Thymus (tissue), 11 donors: ENCODE results near the gene BICC1. TPM values are rescaled to one million over a fixed set of nuclear protein-coding genes. Genes with fewer than 3 reads are reported as not detected.

Source experiments
- DNase-seq, 9 donors: peaks; one replicate each; pipeline ENCODE4 v3.0.0-alpha.2; 2013; ENCODE audit warnings: low spot score in 9 of 9, low read depth in 6 of 9, missing footprints in 1 of 9
- H3K27ac ChIP-seq, 2 donors: one replicate each; pipeline ENCODE4 v1.5.1; 2013; ENCODE audit warnings: control low read depth in 1 of 2, low read depth in 1 of 2, low read length in 1 of 2, mild to moderate bottlenecking in 1 of 2, moderate library complexity in 1 of 2
- H3K27me3 ChIP-seq, 2 donors: one replicate each; pipeline ENCODE4 v1.5.1; 2013; ENCODE audit warnings: low read length in 1 of 2; ENCODE audit not compliant: control insufficient read depth in 2 of 2, insufficient read depth in 1 of 2
- H3K36me3 ChIP-seq, 2 donors: one replicate each; pipeline ENCODE4 v1.5.1; 2013; ENCODE audit warnings: low read length in 1 of 2, mild to moderate bottlenecking in 1 of 2, moderate library complexity in 1 of 2; ENCODE audit not compliant: control insufficient read depth in 2 of 2, insufficient read depth in 2 of 2
- H3K4me1 ChIP-seq, 2 donors: one replicate each; pipeline ENCODE4 v1.5.1; 2013; ENCODE audit warnings: low read length in 2 of 2; ENCODE audit not compliant: control insufficient read depth in 2 of 2, insufficient read depth in 2 of 2
- H3K4me3 ChIP-seq, 2 donors: one replicate each; pipeline ENCODE4 v1.5.1; 2013; ENCODE audit warnings: low read length in 2 of 2, control low read depth in 1 of 2, mild to moderate bottlenecking in 1 of 2
- H3K9me3 ChIP-seq, 2 donors: one replicate each; pipeline ENCODE4 v1.5.1; 2013; ENCODE audit warnings: low read length in 1 of 2, mild to moderate bottlenecking in 1 of 2; ENCODE audit not compliant: control insufficient read depth in 2 of 2, insufficient read depth in 1 of 2
- WGBS: extraction: QIAGEN DNeasy Blood & Tissue Kit; methylation state at CpG from one replicate; pipeline ENCODE4 v1.1.7; 2013; 5-methylcytosine and 5-hydroxymethylcytosine counted together
- polyA plus RNA-seq: library from polyadenylated mRNA; stranded (reverse); fragments of 200-250 nt; gene quantifications from one replicate; pipeline ENCODE4 v1.2.3, GENCODE V29; 2013
- total RNA-seq: library from RNA; stranded (reverse); fragments of 120-200 nt; gene quantifications from one replicate; pipeline ENCODE4 v1.2.4, GENCODE V29; 2013
- donor health status: healthy.

Gene BICC1
- total and polyA plus RNA-seq, 2 donors = 1.8 to 1.9 TPM

DNA sequence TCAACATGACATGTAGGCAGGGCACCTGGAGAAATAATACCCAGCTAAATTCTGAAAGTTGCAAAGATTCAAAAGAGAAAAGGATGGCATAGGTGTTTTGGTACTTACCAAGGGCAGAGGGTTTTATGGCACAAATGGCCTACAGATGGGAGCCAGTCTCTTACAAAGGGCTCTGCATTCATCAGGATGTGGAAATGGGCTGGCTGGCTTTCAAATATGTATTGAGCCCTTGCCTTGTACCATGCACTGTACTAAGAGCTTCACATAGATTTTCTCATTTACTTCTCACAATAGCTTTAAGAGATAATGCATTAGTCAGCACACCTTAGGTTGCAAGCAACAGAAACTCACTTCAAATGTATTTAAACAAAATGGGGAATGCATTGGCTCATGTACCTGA is 327.1 kb downstream of the BICC1 start:
- Histone ChIP-seq H3K27me3 (no peaks in the 10 kb centered on the region), H3K4me1 (no peaks in the 10 kb centered on the region), H3K4me3 (no peak overlapping the region), H3K27ac (no peak overlapping the region), H3K9me3 (no peaks in the 10 kb centered on the region), H3K36me3 (no peaks in the 10 kb centered on the region)
- no peak for DNase-seq

DNA sequence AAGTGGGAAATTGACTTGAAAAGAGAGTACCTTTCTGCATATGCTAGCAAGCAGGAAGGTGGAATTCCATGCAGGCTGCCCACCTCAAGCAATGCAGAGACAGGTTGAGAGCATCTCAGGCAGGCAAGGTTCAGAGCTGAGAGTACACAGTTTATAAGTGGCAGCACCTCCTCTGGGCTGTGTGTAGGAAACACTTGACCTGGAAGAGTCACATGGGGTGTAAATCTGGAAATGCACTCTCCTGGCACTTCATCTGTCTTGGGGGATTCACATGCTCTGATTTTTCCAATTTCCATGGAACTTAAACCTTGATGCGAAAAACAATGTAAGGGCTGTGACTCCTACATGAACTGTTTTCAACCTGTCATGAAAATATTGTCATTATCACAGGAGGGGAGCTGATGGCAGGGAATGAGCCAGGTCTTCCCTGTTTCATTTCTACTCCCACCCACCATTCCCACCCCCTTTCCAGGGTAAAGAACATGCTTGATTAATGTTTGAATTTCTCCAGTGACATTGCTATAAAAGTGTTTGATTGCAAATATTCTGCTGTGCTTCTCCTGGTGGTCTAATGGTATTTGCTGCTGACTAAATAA is 328.3 kb downstream of the BICC1 start:
- no peaks in the 10 kb centered on the region for H3K36me3 ChIP-seq
- H3K9me3 ChIP-seq = no peaks in the 10 kb centered on the region
- no peak for DNase-seq
- WGBS = 95% methylated on average over 1 of the region's 1 CpG
- H3K4me3 ChIP-seq = no peak overlapping the region
- H3K27me3 ChIP-seq = no peaks in the 10 kb centered on the region
- H3K27ac ChIP-seq = no peak overlapping the region
- H3K4me1 ChIP-seq = no peaks in the 10 kb centered on the region

DNA sequence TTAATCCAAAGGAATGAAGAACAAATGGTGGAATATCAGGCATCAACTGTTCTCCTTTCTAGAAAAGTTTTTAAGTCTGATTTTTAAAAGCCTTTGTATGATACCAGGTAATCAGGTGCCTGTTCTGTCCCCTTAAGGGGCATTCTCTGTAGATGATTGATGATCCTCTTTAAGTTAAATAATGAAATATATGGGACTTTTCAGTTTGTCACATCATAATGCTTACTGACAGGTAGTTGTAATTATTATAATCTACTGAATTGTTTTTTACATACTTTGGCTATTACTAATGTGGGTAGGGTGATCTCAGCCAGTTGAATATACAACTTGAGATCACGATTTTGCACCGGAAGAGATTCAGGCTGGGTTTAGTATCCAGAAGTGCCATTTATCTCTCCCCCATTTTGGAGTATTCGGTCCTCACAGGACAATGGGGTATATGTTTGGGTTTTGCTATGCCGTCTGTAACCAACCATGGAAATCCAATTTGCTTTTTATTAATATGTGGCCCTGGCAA is 330.2 kb downstream of the BICC1 start:
- H3K9me3 ChIP-seq = no peaks in the 10 kb centered on the region
- no peak overlapping the region for H3K4me3 ChIP-seq
- no peak for DNase-seq
- WGBS = 97% methylated on average over 4 of the region's 4 CpGs
- no peaks in the 10 kb centered on the region for H3K27me3 ChIP-seq
- no peaks in the 10 kb centered on the region for H3K36me3 ChIP-seq
- H3K4me1 ChIP-seq = no peaks in the 10 kb centered on the region
- H3K27ac ChIP-seq = no peak overlapping the region

DNA sequence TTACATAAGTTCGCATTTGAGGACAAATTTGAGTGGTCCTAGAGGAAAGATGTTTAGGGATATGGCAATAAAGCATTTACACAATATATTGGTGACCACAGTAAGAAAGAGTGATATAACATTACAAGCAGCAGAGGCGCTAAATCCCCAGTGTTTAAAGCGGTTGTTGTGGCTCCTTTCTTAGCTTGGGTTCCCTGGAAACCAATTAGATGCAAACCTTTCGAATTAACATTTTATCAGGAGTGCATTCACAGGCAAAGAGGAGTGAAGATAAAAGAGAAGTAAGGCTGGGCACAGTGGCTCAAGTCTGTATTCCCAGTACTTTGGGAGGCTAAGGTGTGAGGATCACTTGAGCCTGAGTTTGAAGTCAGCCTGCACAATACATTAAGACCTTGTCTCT is 331.1 kb downstream of the BICC1 start:
- Histone ChIP-seq H3K27ac (no peak overlapping the region), H3K27me3 (no peaks in the 10 kb centered on the region), H3K4me1 (no peaks in the 10 kb centered on the region), H3K4me3 (no peak overlapping the region), H3K36me3 (no peaks in the 10 kb centered on the region), H3K9me3 (no peaks in the 10 kb centered on the region)
- 92% methylated on average over 4 of the region's 4 CpGs for WGBS
- DNase-seq = no peak

DNA sequence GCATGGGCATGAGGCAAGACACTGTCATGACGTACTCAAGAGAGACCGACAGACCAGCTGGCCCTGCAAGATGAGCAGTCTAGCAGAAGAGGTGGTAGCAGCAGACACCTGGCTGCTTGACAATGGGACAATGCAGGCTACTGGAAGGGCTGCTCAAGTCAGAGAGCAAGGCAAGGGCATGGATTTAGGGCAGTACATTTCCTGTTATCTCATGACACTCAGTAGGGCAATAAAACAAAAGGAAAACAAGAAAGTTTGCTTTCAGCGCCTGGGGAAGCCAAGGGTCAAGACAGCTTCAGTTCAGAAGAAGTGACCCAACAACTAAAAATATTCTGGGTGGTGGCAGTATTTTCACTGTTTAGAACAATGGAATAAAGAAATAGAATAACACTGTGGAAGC is 332.0 kb downstream of the BICC1 start:
- no peaks in the 10 kb centered on the region for H3K4me1 ChIP-seq
- no peak overlapping the region for H3K27ac ChIP-seq
- no peaks in the 10 kb centered on the region for H3K36me3 ChIP-seq
- no peak overlapping the region for H3K4me3 ChIP-seq
- H3K9me3 ChIP-seq = no peaks in the 10 kb centered on the region
- H3K27me3 ChIP-seq = no peaks in the 10 kb centered on the region
- 75% methylated on average over 3 of the region's 3 CpGs for WGBS
- no peak for DNase-seq

DNA sequence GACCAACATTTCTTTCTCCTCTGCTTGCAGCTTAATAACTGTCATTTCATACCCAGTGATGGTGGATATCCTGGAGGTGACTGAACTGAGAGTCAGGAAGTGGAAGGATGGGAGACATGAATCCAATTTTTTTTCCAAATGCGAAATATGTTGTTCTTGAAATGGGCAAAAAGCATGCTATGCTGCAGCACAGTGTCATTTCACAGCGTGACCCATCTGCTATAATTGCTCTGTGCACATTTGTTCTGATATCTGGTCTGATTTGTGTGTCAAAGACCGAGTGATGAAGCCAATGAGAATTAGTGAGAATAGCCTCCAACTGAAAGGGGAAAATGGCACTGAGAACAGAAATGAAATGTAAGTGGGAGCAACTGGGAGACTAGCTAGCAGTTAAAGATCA is 334.2 kb downstream of the BICC1 start:
- no peaks in the 10 kb centered on the region for H3K4me1 ChIP-seq
- 87% methylated on average over 3 of the region's 3 CpGs for WGBS
- DNase-seq = no peak
- H3K27me3 ChIP-seq = no peaks in the 10 kb centered on the region
- no peaks in the 10 kb centered on the region for H3K36me3 ChIP-seq
- no peak overlapping the region for H3K4me3 ChIP-seq
- no peaks in the 10 kb centered on the region for H3K9me3 ChIP-seq
- no peak overlapping the region for H3K27ac ChIP-seq

DNA sequence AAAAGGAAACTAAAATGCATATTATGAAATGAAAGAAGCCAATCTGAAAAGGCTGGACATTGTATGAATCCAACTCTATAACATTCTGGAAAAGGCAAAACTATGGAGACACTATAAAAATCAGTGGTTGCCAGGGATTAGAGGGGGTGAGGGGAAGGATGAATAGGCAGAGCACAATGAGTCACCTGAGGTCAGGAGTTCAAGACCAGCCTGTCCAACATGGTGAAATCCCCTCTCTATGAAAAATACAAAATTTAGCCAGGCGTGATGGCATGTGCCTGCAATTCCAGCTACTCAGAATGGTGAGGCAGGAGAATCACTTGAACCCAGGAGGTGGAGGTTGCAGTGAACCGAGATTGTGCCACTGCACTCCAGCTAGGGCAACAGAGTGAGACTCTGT is 338.9 kb downstream of the BICC1 start:
- no peak for DNase-seq
- H3K9me3 ChIP-seq = peaks cover 0 to 1% of the 10 kb centered on the region in 2 donors
- no peak overlapping the region for H3K27ac ChIP-seq
- 96% methylated on average over 2 of the region's 2 CpGs for WGBS
- no peaks in the 10 kb centered on the region for H3K27me3 ChIP-seq
- no peak overlapping the region for H3K4me3 ChIP-seq
- H3K36me3 ChIP-seq = no peaks in the 10 kb centered on the region
- no peaks in the 10 kb centered on the region for H3K4me1 ChIP-seq

DNA sequence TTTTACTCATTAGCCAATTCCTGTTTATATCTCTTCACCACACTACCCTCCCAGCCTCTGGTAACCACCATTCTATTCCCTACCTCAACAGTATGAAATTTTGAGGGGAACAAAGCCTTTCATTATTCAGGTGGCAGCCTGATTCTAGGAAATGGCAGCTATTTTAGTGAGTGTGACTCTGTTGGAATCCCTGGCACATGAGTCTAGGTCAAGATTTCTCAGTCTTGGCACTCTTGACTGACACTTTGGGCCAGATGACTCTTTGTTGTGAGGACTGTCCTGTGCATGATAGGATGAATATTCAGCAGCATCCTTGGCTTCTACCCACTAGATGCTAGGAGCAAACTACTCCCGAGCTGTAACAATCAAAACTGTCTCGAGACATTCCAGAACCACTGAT is 341.0 kb downstream of the BICC1 start:
- WGBS = 93% methylated on average over 2 of the region's 2 CpGs
- Histone ChIP-seq H3K27ac (no peak overlapping the region), H3K4me3 (no peak overlapping the region), H3K4me1 (no peaks in the 10 kb centered on the region), H3K9me3 (peaks cover 0 to 1% of the 10 kb centered on the region in 2 donors), H3K36me3 (no peaks in the 10 kb centered on the region), H3K27me3 (no peaks in the 10 kb centered on the region)
- no peak for DNase-seq

DNA sequence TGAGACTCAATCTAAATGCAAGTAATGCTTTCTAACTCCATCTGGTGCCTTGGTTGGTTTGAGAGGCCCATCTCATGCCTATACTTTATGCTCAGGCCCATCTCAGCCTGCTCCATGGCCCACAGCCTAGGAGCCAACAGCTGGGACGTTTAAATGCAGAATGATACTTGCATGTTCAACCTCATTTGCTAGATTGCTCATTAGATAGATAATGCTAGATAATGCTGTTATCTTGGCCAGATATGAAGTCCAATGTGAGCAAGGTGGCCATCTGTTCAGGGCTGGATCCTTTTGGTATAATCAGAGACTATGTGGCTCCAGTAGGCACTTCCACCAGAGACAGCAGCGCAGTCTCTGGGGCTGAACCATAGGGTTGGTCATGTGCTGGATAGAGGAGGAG is 342.1 kb downstream of the BICC1 start:
- 75% methylated on average over 2 of the region's 2 CpGs for WGBS
- Histone ChIP-seq H3K27ac (no peak overlapping the region), H3K4me1 (no peaks in the 10 kb centered on the region), H3K36me3 (no peaks in the 10 kb centered on the region), H3K4me3 (no peak overlapping the region), H3K27me3 (no peaks in the 10 kb centered on the region), H3K9me3 (peaks cover 0 to 1% of the 10 kb centered on the region in 2 donors)
- DNase-seq = no peak
